Mesenteric fat pad (tissue), 1 donor: ENCODE results near the gene MRPL41. TPM values are rescaled to one million over a fixed set of nuclear protein-coding genes. Genes with fewer than 3 reads are reported as not detected.
"Not testable (repeated sequence)": the region's sequence is repeated elsewhere in the genome, so short reads cannot be mapped to it uniquely, and the experiment has no call there.

Experiments used
- DNase-seq: peaks from one replicate; pipeline ENCODE4 v3.0.0-alpha.2; 2020; ENCODE audit warnings: low spot score
- long read RNA-seq: library from polyadenylated mRNA; unstranded; transcript quantifications from one replicate; pipeline ENCODE4 v2.0.0, GENCODE V29; 2020
- total RNA-seq: library from RNA; stranded (reverse); fragmentation: NEBNext Ultra II Directional; extraction: Animal tissue kit (Norgen Biotek cat#: 25700); gene quantifications from one replicate; pipeline ENCODE4 v1.2.1, GENCODE V29; 2021
- donor health status: DM: yes; HTN: yes; CAD: no.

MRPL41 gene
- total RNA-seq = 81.6 TPM
- long read RNA-seq, transcript MRPL41-201 (2 exons, 1,262 nt) = major isoform, 26 of 26 reads
- long read RNA-seq, partial matches to known transcripts = 0 of 26 reads
- long read RNA-seq, other reads (novel, unspliced or antisense) = 0 of 26 reads

GRCh38 chr9:137551264-137552021 lies at the start of gene MRPL41:
MRPL41 (plus strand) TSS chr9:137551879; CDS start chr9:137552082, 203 bp downstream.
- peak; percentile 96 for DNase-seq

GRCh38 chr9:137502008-137502911 lies 49.4 kb upstream of the MRPL41 start:
- DNase-seq = no peak

GRCh38 chr9:137504432-137504777 lies 47.3 kb upstream of the MRPL41 start:
- no peak for DNase-seq

GRCh38 chr9:137505421-137506140 lies 46.1 kb upstream of the MRPL41 start:
- DNase-seq = no peak

- DNase-seq = no peak
Measured at GRCh38 chr9:137506274-137506673, 45.4 kb upstream of the MRPL41 start.

GRCh38 chr9:137506702-137507171 lies 44.9 kb upstream of the MRPL41 start:
- no peak for DNase-seq

- no peak for DNase-seq
Measured at GRCh38 chr9:137509198-137509597, 42.5 kb upstream of the MRPL41 start.

GRCh38 chr9:137511126-137511525 lies 40.6 kb upstream of the MRPL41 start:
- DNase-seq = not testable (repeated sequence)

- DNase-seq = no peak
Measured at GRCh38 chr9:137511758-137512463, 39.8 kb upstream of the MRPL41 start.

- not testable (repeated sequence) for DNase-seq
Measured at GRCh38 chr9:137513136-137513535, 38.5 kb upstream of the MRPL41 start.

- not testable (repeated sequence) for DNase-seq
Measured at GRCh38 chr9:137513801-137514570, 37.7 kb upstream of the MRPL41 start.

- DNase-seq = no peak
Measured at GRCh38 chr9:137514691-137515337, 36.9 kb upstream of the MRPL41 start.

- DNase-seq = no peak
Measured at GRCh38 chr9:137515338-137515724, 36.3 kb upstream of the MRPL41 start.

GRCh38 chr9:137516144-137516917 lies 35.3 kb upstream of the MRPL41 start:
- no peak for DNase-seq

GRCh38 chr9:137518661-137519459 lies 32.8 kb upstream of the MRPL41 start:
- DNase-seq = not testable (repeated sequence)

- no peak for DNase-seq
Measured at GRCh38 chr9:137519553-137519952, 32.1 kb upstream of the MRPL41 start.

- DNase-seq = no peak
Measured at GRCh38 chr9:137520614-137521404, 30.9 kb upstream of the MRPL41 start.
